ENCODE measurements around the gene ERMAP.

The ERMAP gene

GRCh38 chr1:42880384-42880783 lies 63.5 kb downstream of the ERMAP start:
- H3K27me3 ChIP-seq (ENCODE audit: control insufficient read depth, low read length): peaks cover 13% of the 10 kb centered on the region; the same call in 1 of the 2 replicates
- TF ChIP-seq CTCF (IDR thresholded peaks at IDR 0.05; ENCODE audit: low read depth, low read length, poor library complexity, severe bottlenecking): no peak
- no peak for TF ChIP-seq EZH2phosphoT487 (IDR thresholded peaks at IDR 0.05; ENCODE audit: borderline replicate concordance, low read length)
- no peaks in the 10 kb centered on the region for H3K4me1 ChIP-seq (ENCODE audit: control insufficient read depth, low read length)
- no peaks in the 10 kb centered on the region for H4K20me1 ChIP-seq (ENCODE audit: control insufficient read depth, insufficient read depth, low read depth, low read length)
- H3K27ac ChIP-seq (ENCODE audit: low read depth, low read length): no peak overlapping the region
- no peak overlapping the region for H3K4me3 ChIP-seq (ENCODE audit: low read length)
- no peaks in the 10 kb centered on the region for H3K36me3 ChIP-seq (ENCODE audit: control insufficient read depth, low read length)
- H3K79me2 ChIP-seq (ENCODE audit: control insufficient read depth, low read length): no peaks in the 10 kb centered on the region
- no peak overlapping the region for H3K4me2 ChIP-seq (ENCODE audit: low read length)
- peaks cover 16% of the 10 kb centered on the region for H3K9me3 ChIP-seq (ENCODE audit: control insufficient read depth, insufficient read depth, low read length)
- H3K9me2 ChIP-seq (replicated peaks; ENCODE audit: control insufficient read depth, low read length): no peaks in the 10 kb centered on the region
- no peaks in the 10 kb centered on the region for H3F3A ChIP-seq (ENCODE audit: control insufficient read depth, insufficient read depth)

- no peaks in the 10 kb centered on the region for H3K79me2 ChIP-seq (ENCODE audit: control insufficient read depth, low read length)
- no peak overlapping the region for H3K4me2 ChIP-seq (ENCODE audit: low read length)
- no peaks in the 10 kb centered on the region for H3K27me3 ChIP-seq (ENCODE audit: control insufficient read depth, low read length)
- no peaks in the 10 kb centered on the region for H4K20me1 ChIP-seq (ENCODE audit: control insufficient read depth, insufficient read depth, low read depth, low read length)
- no peaks in the 10 kb centered on the region for H3K36me3 ChIP-seq (ENCODE audit: control insufficient read depth, low read length)
- no peak for TF ChIP-seq EZH2phosphoT487 (IDR thresholded peaks at IDR 0.05; ENCODE audit: borderline replicate concordance, low read length)
- TF ChIP-seq CTCF (IDR thresholded peaks at IDR 0.05; ENCODE audit: low read depth, low read length, poor library complexity, severe bottlenecking): no peak
- H3K27ac ChIP-seq (ENCODE audit: low read depth, low read length): no peak overlapping the region
- H3K4me1 ChIP-seq (ENCODE audit: control insufficient read depth, low read length): no peaks in the 10 kb centered on the region
- no peak overlapping the region for H3K4me3 ChIP-seq (ENCODE audit: low read length)
- H3K9me2 ChIP-seq (replicated peaks; ENCODE audit: control insufficient read depth, low read length): no peaks in the 10 kb centered on the region
- no peaks in the 10 kb centered on the region for H3K9me3 ChIP-seq (ENCODE audit: control insufficient read depth, insufficient read depth, low read length)
- no peaks in the 10 kb centered on the region for H3F3A ChIP-seq (ENCODE audit: control insufficient read depth, insufficient read depth)
Observed at GRCh38 chr1:42886046-42886739, 69.3 kb downstream of the ERMAP start.

GRCh38 chr1:42886800-42887199 lies 69.9 kb downstream of the ERMAP start:
- Histone ChIP-seq H3K9me2 (replicated peaks; ENCODE audit: control insufficient read depth, low read length) (no peaks in the 10 kb centered on the region), H3K4me1 (ENCODE audit: control insufficient read depth, low read length) (no peaks in the 10 kb centered on the region), H3K4me3 (ENCODE audit: low read length) (no peak overlapping the region), H3K27ac (ENCODE audit: low read depth, low read length) (no peak overlapping the region), H4K20me1 (ENCODE audit: control insufficient read depth, insufficient read depth, low read depth, low read length) (no peaks in the 10 kb centered on the region), H3F3A (ENCODE audit: control insufficient read depth, insufficient read depth) (no peaks in the 10 kb centered on the region), H3K27me3 (ENCODE audit: control insufficient read depth, low read length) (peaks cover 2% of the 10 kb centered on the region; the same call in 1 of the 2 replicates), H3K36me3 (ENCODE audit: control insufficient read depth, low read length) (no peaks in the 10 kb centered on the region), H3K79me2 (ENCODE audit: control insufficient read depth, low read length) (no peaks in the 10 kb centered on the region), H3K9me3 (ENCODE audit: control insufficient read depth, insufficient read depth, low read length) (no peaks in the 10 kb centered on the region), H3K4me2 (ENCODE audit: low read length) (no peak overlapping the region)
- TF ChIP-seq CTCF (IDR thresholded peaks at IDR 0.05; ENCODE audit: low read depth, low read length, poor library complexity, severe bottlenecking): no peak
- no peak for TF ChIP-seq EZH2phosphoT487 (IDR thresholded peaks at IDR 0.05; ENCODE audit: borderline replicate concordance, low read length)

Measured in DOHH2 (cell line).